ENCODE results near the gene STK38. TPM values are rescaled to one million over a fixed set of nuclear protein-coding genes. Genes with fewer than 3 reads are reported as not detected.
A peak's percentile ranks its signal among the peaks of the same experiment; 100 is the strongest.

The STK38 gene
- total and polyA plus RNA-seq, 2 of the 4 experiments (the other 2 are of a cell fraction): 10.6 to 19.7 TPM

- H2BK15ac ChIP-seq (ENCODE audit: low read depth, low read length): peak within 1 kb of the TSS; percentile 71; the same call in 2 of the 3 replicates
- H3K56ac ChIP-seq (ENCODE audit: extremely low read depth, insufficient read depth, low read length): peak within 1 kb of the TSS; percentile 99
- peak within 1 kb of the TSS; percentile 82 to 95 for H4K8ac ChIP-seq (ENCODE audit: low read depth in 2 of 2, low read length in 2 of 2)
- peak within 1 kb of the TSS; percentile 45; the same call in 1 of the 2 replicates for H2BK20ac ChIP-seq (ENCODE audit: low read depth, low read length)
- peak within 1 kb of the TSS; percentile 85 for H3K4me2 ChIP-seq (ENCODE audit: low read depth, low read length)
- peaks cover 5% of the 10 kb centered on the region; the same call in 1 of the 2 replicates for H3K4me1 ChIP-seq (ENCODE audit: control insufficient read depth, insufficient read depth, low read length)
- H3K23ac ChIP-seq (ENCODE audit: low read depth, low read length): peak within 1 kb of the TSS; percentile 87
- 0% methylated on average over 22 of the region's 58 CpGs; no CpG with 5 or more reads in 1 of the 2 experiments for WGBS, 2 experiments (ENCODE audit: extremely low coverage in 2 of 2, insufficient read length in 1 of 2)
- peak within 1 kb of the TSS; percentile 95 for H3K27ac ChIP-seq (ENCODE audit: insufficient read depth, low read length)
- H2AFZ ChIP-seq (replicated peaks; ENCODE audit: low read length, poor library complexity): peak within 1 kb of the TSS; percentile 92
- in situ Hi-C loops (cut with MboI; ENCODE audit: low sequenced_read_pairs) (loop anchor here (5.0 kb wide), 1 partner anchor 47 kb away; the partner anchor contains the start of gene STK38), intact Hi-C loops (cut with micrococcal nuclease) (loop anchor here (2.0 kb wide), 1 partner anchor 151 kb away; the partner anchor contains the start of genes KCTD20 and PXT1), dilution Hi-C loops (cut with HindIII; ENCODE audit: low sequenced_read_pairs, unreplicated experiment) (no loop called here)
- H3K14ac ChIP-seq (replicated peaks; ENCODE audit: low read depth, low read length): peak within 1 kb of the TSS; percentile 100
- peak within 1 kb of the TSS; percentile 71 for H2BK120ac ChIP-seq (ENCODE audit: low read depth, low read length)
- peak within 1 kb of the TSS; percentile 81 for H3K18ac ChIP-seq (ENCODE audit: low read depth, low read length)
- peaks cover 24% of the 10 kb centered on the region for H3K36me3 ChIP-seq (ENCODE audit: control insufficient read depth, insufficient read depth, low read length)
- TSS peak; percentile 69 for BruUV-seq (replicated peaks)
- no peaks in the 10 kb centered on the region for H3K9me3 ChIP-seq (ENCODE audit: control insufficient read depth, insufficient read depth, low read length)
- peak within 1 kb of the TSS; percentile 94 for H3K4ac ChIP-seq (ENCODE audit: low read depth, low read length)
- DNase-seq: peak; percentile 98
- ATAC-seq (ENCODE audit: low read depth): peak; percentile 91
- no peaks in the 10 kb centered on the region for H3K27me3 ChIP-seq (ENCODE audit: control insufficient read depth, insufficient read depth, low read length)
- H2BK5ac ChIP-seq (ENCODE audit: low read depth, low read length, poor library complexity, severe bottlenecking): peak within 1 kb of the TSS; percentile 90
- H3K4me3 ChIP-seq (ENCODE audit: insufficient read depth, low read depth, low read length): peak within 1 kb of the TSS; percentile 72
- peak within 1 kb of the TSS; percentile 89 for H4K5ac ChIP-seq (ENCODE audit: low read depth, low read length)
- peaks cover 13 to 34% of the 10 kb centered on the region in 2 experiments for H3K79me1 ChIP-seq (ENCODE audit: low read depth in 1 of 2, low read length in 2 of 2)
- CTCF ChIA-PET: no interaction called here
- peak within 1 kb of the TSS; percentile 94 for H2AK5ac ChIP-seq (ENCODE audit: low read depth, low read length)
- peak within 1 kb of the TSS; percentile 100 for H2AK9ac ChIP-seq (replicated peaks; ENCODE audit: low read depth, low read length, poor library complexity)
- peak within 1 kb of the TSS; percentile 96 for H4K91ac ChIP-seq (ENCODE audit: insufficient read depth, low read depth, low read length)
- H3K9ac ChIP-seq (ENCODE audit: low read depth, low read length): peak within 1 kb of the TSS; percentile 98
- H3K9me1 ChIP-seq (ENCODE audit: insufficient read depth, low read length): peaks cover 6% of the 10 kb centered on the region
- POLR2A ChIA-PET (ENCODE audit: unreplicated experiment): interaction anchor here (0.5 to 1.0 kb wide), 7 partner anchors 14 to 548 kb away, joined by 3 to 11 read pairs (median 6); no protein-coding TSS in a partner anchor
- H4K20me1 ChIP-seq (ENCODE audit: insufficient read depth, low read length): peaks cover 50% of the 10 kb centered on the region
- TF ChIP-seq MXI1 (IDR thresholded peaks at IDR 0.05; ENCODE audit: borderline replicate concordance, low read depth, low read length) (peak; percentile 51; the same call in 1 of the 2 replicates), BHLHE40 (IDR thresholded peaks at IDR 0.05; ENCODE audit: low read depth, low read length) (peak; percentile 47; the same call in 1 of the 2 replicates), RCOR1 (IDR thresholded peaks at IDR 0.05; ENCODE audit: insufficient replicate concordance, low read length) (no peak), SMC3 (IDR thresholded peaks at IDR 0.05; ENCODE audit: low read depth, low read length) (no peak; the same call in 1 of the 2 replicates), NFE2L2 (IDR thresholded peaks at IDR 0.05; ENCODE audit: low read depth, low read length) (peak; percentile 31), RFX5 (IDR thresholded peaks at IDR 0.05; ENCODE audit: low read depth, low read length) (peak; percentile 80), ELK1 (IDR thresholded peaks at IDR 0.05; ENCODE audit: borderline replicate concordance, low read depth, low read length) (no peak), RAD21 (IDR thresholded peaks at IDR 0.05; ENCODE audit: low read length) (0 out of 2 replicates have a peak, but pooled peaks have one; percentile 25), CHD1 (IDR thresholded peaks at IDR 0.05; ENCODE audit: low read depth, low read length) (peak; percentile 98), CEBPB (IDR thresholded peaks at IDR 0.05; ENCODE audit: low read depth, low read length) (peak; percentile 8; the same call in 1 of the 2 replicates), CTCF (conservative IDR thresholded peaks at IDR 0.05; ENCODE audit: low read depth, low read length) (peak; percentile 43), MAZ (IDR thresholded peaks at IDR 0.05; ENCODE audit: borderline replicate concordance, low read depth, low read length) (peak; percentile 58; the same call in 1 of the 2 replicates), MAFK (IDR thresholded peaks at IDR 0.05; ENCODE audit: low read depth, low read length) (no peak)
These were observed 46.9 kb upstream of the STK38 start, which contains the start of gene SRSF3 for GRCh38 chr6:36594029-36594815. SRSF3 (plus strand) TSS chr6:36594362; CDS start chr6:36596763, 2,401 bp downstream.
